DND-41 (cell line): ENCODE data around the gene TTBK1.
A peak's percentile ranks its signal among the peaks of the same experiment; 100 is the strongest.

ENCODE experiments used
- ATAC-seq: fragments of 200-7000 bp; cut with Tn5 transposase; 3 replicates; pipeline ENCODE4 v1.9.1; 2021; ENCODE audit warnings: low read depth; ENCODE audit not compliant: insufficient read depth
- DNase-seq: peaks from one replicate; pipeline ENCODE4 v3.0.0-alpha.2; 2020
- H2AFZ ChIP-seq: 2 replicates; pipeline ENCODE4 v1.6.0; 2012; ENCODE audit warnings: low read depth, low read length
- H3K27ac ChIP-seq: 2 replicates; pipeline ENCODE4 v1.5.1; 2012; ENCODE audit warnings: low read length, inconsistent platforms
- H3K27me3 ChIP-seq: fragments of 200-600 bp; sonication (generic); 2 replicates; pipeline ENCODE4 v1.6.0; 2012; ENCODE audit warnings: low read length, mild to moderate bottlenecking, inconsistent platforms; ENCODE audit not compliant: insufficient read depth, poor library complexity
- H3K36me3 ChIP-seq: 2 replicates; pipeline ENCODE4 v1.5.1; 2012; ENCODE audit warnings: low read length, inconsistent platforms; ENCODE audit not compliant: insufficient read depth
- H3K4me1 ChIP-seq: 2 replicates; pipeline ENCODE4 v1.5.1; 2012; ENCODE audit warnings: mild to moderate bottlenecking, low read length; ENCODE audit not compliant: insufficient read depth
- H3K4me2 ChIP-seq: 2 replicates; pipeline ENCODE4 v1.6.0; 2012; ENCODE audit warnings: mild to moderate bottlenecking, moderate library complexity, low read length, inconsistent platforms; ENCODE audit not compliant: insufficient read depth
- H3K4me3 ChIP-seq, 2 experiments: fragments of 200-600 bp in 1 of 2; shearing (Covaris generic) in 1 of 2; 2 replicates each; pipeline ENCODE4 v1.5.1; 2012 to 2016; ENCODE audit warnings: inconsistent platforms in 2 of 2, low read length in 2 of 2, mild to moderate bottlenecking in 2 of 2, low read depth in 1 of 2, moderate library complexity in 1 of 2
- H3K79me2 ChIP-seq: 2 replicates; pipeline ENCODE4 v1.6.0; 2012; ENCODE audit warnings: low read length, inconsistent platforms; ENCODE audit not compliant: insufficient read depth
- H3K9ac ChIP-seq: 2 replicates; pipeline ENCODE4 v1.6.0; 2012; ENCODE audit warnings: low read depth, mild to moderate bottlenecking, inconsistent platforms, low read length, moderate library complexity
- H3K9me3 ChIP-seq: 2 replicates; pipeline ENCODE4 v1.5.1; 2012; ENCODE audit warnings: low read length, moderate library complexity, mild to moderate bottlenecking, inconsistent platforms; ENCODE audit not compliant: insufficient read depth, severe bottlenecking
- H4K20me1 ChIP-seq: 2 replicates; pipeline ENCODE4 v1.6.0; 2012; ENCODE audit warnings: low read length; ENCODE audit not compliant: insufficient read depth
- CTCF ChIP-seq: IDR thresholded peaks from 2 replicates; pipeline ENCODE4 v1.5.1; 2012; ENCODE audit warnings: borderline replicate concordance, low read length, moderate library complexity, mild to moderate bottlenecking; ENCODE audit not compliant: poor library complexity, severe bottlenecking; ENCODE audit errors: extremely low read depth
- EZH2 ChIP-seq: IDR thresholded peaks from 3 replicates; pipeline ENCODE4 v1.6.1; 2012; ENCODE audit warnings: borderline replicate concordance, low read depth, mild to moderate bottlenecking, moderate library complexity, low read length, inconsistent platforms; ENCODE audit not compliant: severe bottlenecking

The TTBK1 gene

DNA sequence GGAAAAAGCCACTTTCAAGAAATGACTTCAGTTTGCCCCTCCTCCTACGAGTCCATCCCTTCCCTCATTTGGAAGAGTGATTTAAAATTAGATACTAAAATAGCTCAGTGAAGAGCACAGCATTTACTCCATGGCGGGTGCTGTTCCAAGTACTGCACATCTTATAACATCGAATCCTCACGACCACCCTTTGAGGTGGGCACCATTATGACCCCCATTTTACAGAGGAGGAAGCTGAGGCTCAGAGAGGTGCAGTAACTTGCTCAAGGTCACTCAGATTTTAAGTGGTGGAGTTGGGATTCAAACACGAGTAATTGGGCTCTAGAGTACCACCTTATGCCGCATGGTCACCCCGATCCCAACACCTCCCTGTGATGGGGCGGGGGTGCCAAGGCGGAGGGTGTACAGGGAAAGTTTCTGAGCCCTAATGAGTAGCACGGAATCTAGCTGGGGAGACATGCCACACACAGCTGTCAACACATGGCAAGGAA is 25.5 kb downstream of the TTBK1 start:
- Histone ChIP-seq H3K79me2 (no peaks in the 10 kb centered on the region), H3K27me3 (peaks cover 44% of the 10 kb centered on the region), H3K4me1 (peaks cover 14% of the 10 kb centered on the region), H4K20me1 (peaks cover 4% of the 10 kb centered on the region; the same call in 1 of the 2 replicates), H3K36me3 (no peaks in the 10 kb centered on the region), H3K4me3 (peak overlapping the region in 1 of 2 experiments; percentile 50; a peak in 2 of 4 replicates), H3K27ac (no peak overlapping the region), H2AFZ (no peak overlapping the region), H3K4me2 (peak overlapping the region; percentile 67), H3K9me3 (no peaks in the 10 kb centered on the region), H3K9ac (peak overlapping the region; percentile 33; the same call in 1 of the 2 replicates)
- DNase-seq = no peak
- TF ChIP-seq EZH2 (no peak), CTCF (no peak)
- ATAC-seq = no peak

DNA sequence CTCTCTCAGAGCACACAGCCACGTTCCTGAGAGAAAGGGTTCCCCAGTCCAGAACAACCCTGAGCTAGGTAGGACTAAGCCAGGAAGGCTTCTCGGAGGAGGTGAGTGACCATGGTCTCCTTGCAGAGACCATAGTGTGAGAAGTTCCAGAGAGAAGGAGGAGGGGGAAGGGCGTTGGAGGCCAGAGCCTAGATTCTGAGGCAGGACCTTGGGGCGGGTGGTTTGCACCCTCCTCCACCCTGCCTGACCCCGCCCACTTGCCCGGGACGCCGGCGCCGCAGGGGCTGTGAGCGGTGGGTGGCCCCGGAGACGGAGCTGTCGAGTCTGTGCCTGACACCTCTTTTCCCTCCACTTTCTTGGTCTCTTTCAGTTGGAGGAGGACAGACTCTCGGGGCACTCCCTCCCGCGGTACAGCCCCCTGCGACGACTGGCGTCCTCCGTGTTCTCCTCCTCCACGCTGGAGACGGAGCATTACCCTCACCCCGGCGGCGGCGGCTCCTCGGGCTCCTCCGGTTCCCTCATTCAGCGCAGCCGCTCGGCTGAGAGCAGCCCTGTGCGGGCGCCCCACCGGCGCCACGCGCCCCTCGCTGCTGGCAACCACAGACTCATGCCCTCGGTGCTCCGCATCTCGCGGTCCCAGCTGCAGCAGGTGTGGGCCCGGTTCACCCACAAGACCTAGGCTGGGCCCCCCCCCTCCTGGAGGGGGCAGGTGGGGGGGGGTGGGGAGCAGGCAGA is 26.2 kb downstream of the TTBK1 start:
- peaks cover 44% of the 10 kb centered on the region for H3K27me3 ChIP-seq
- H3K9me3 ChIP-seq = no peaks in the 10 kb centered on the region
- H3K36me3 ChIP-seq = no peaks in the 10 kb centered on the region
- peaks cover 4% of the 10 kb centered on the region; the same call in 1 of the 2 replicates for H4K20me1 ChIP-seq
- DNase-seq (peak; percentile 67), ATAC-seq (peak; percentile 84)
- H3K9ac ChIP-seq = peak overlapping the region; percentile 33; the same call in 1 of the 2 replicates
- peak overlapping the region; percentile 54 for H2AFZ ChIP-seq
- no peak overlapping the region for H3K27ac ChIP-seq
- H3K4me2 ChIP-seq = peak overlapping the region; percentile 67
- H3K4me3 ChIP-seq = peak overlapping the region in 1 of 2 experiments; percentile 50; a peak in 2 of 4 replicates
- peaks cover 14% of the 10 kb centered on the region for H3K4me1 ChIP-seq
- TF ChIP-seq EZH2 (peak; percentile 17), CTCF (no peak)
- H3K79me2 ChIP-seq = no peaks in the 10 kb centered on the region

GRCh38 chr6:43271103-43271815 is 28.0 kb downstream of the TTBK1 start:
- no peak for TF ChIP-seq CTCF
- no peak for TF ChIP-seq EZH2
- Histone ChIP-seq H3K4me1 (peaks cover 14% of the 10 kb centered on the region), H3K9ac (no peak overlapping the region), H3K27me3 (peaks cover 33% of the 10 kb centered on the region), H3K27ac (no peak overlapping the region), H2AFZ (no peak overlapping the region), H3K79me2 (no peaks in the 10 kb centered on the region), H3K4me2 (no peak overlapping the region), H3K4me3 (no peak overlapping the region), H4K20me1 (peaks cover 4% of the 10 kb centered on the region; the same call in 1 of the 2 replicates), H3K36me3 (no peaks in the 10 kb centered on the region), H3K9me3 (no peaks in the 10 kb centered on the region)
- DNase-seq (no peak), ATAC-seq (no peak)
